ENCODE data around the gene DOCK4.

DOCK4 gene

DNA sequence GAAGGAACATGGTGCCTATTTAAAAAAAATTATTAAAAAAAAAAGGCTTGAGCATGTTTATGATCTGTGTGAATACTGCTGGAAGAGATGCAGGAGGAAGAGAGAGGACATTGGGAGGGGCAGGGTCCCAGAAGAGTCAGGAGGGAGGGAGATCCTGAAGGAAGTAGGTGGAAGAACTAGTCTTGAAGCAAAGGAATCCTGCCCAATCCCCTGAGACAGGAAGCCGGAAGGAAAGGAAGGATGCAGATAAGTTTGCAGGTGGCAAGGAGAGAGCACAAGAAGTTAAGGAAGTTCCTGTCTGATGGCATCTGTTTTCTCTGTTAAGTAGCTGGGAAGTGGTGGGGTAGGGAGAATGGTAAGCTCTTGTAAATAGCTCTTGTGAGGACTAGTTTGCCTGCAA is 318.5 kb downstream of the DOCK4 start:
- no peak overlapping the region for H3K4me3 ChIP-seq (ENCODE audit: low read depth, low read length)
- DNase-seq (ENCODE audit: low read depth): no peak
- TF ChIP-seq, protein P1, sequence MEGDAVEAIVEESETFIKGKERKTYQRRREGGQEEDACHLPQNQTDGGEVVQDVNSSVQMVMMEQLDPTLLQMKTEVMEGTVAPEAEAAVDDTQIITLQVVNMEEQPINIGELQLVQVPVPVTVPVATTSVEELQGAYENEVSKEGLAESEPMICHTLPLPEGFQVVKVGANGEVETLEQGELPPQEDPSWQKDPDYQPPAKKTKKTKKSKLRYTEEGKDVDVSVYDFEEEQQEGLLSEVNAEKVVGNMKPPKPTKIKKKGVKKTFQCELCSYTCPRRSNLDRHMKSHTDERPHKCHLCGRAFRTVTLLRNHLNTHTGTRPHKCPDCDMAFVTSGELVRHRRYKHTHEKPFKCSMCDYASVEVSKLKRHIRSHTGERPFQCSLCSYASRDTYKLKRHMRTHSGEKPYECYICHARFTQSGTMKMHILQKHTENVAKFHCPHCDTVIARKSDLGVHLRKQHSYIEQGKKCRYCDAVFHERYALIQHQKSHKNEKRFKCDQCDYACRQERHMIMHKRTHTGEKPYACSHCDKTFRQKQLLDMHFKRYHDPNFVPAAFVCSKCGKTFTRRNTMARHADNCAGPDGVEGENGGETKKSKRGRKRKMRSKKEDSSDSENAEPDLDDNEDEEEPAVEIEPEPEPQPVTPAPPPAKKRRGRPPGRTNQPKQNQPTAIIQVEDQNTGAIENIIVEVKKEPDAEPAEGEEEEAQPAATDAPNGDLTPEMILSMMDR (IDR thresholded peaks at IDR 0.05; ENCODE audit: insufficient read depth, low read depth, low read length, missing control alignments): no peak

DNA sequence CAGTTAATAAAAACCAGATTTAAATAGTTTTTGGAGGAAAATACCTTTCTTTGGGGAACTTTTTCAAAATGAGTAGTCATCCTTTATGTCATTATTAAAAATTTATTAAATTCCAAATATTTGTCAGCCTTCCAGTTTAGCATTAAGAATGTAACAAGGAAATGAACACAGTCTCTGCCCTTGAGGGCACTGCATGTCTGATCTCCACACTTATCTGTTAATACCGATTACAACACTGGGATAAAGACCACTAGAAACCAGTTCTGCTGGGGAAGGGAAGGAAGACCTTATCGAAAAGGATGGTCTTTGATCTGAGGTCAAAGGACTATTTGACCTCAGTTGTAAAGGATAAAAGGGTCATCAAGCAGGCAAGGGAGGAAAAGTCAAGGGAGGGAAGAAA is 320.0 kb downstream of the DOCK4 start:
- no peak for DNase-seq (ENCODE audit: low read depth)
- TF ChIP-seq, protein P1 (IDR thresholded peaks at IDR 0.05; ENCODE audit: insufficient read depth, low read depth, low read length, missing control alignments): no peak
- no peak overlapping the region for H3K4me3 ChIP-seq (ENCODE audit: low read depth, low read length)

DNA sequence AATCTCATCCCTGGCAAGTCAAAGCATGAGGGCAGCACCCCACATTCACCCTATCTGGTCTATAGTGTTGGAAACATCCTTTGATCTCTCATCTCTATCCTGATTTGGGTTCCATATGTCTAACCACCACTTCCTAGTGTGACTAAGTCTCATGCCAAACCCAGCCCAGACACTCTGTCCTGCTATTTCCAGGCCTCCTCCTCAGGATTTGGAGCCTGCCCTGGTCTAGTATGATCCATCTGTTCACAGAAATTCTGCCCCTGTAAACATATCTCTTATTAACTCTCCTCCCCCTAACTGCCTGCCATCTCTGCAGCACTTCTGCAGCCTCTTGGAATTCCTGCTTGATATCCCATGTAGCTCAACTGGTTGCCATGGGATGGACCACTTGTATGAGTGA is 323.0 kb downstream of the DOCK4 start:
- DNase-seq (ENCODE audit: low read depth): no peak
- H3K4me3 ChIP-seq (ENCODE audit: low read depth, low read length): no peak overlapping the region
- TF ChIP-seq, protein P1 (IDR thresholded peaks at IDR 0.05; ENCODE audit: insufficient read depth, low read depth, low read length, missing control alignments): no peak

DNA sequence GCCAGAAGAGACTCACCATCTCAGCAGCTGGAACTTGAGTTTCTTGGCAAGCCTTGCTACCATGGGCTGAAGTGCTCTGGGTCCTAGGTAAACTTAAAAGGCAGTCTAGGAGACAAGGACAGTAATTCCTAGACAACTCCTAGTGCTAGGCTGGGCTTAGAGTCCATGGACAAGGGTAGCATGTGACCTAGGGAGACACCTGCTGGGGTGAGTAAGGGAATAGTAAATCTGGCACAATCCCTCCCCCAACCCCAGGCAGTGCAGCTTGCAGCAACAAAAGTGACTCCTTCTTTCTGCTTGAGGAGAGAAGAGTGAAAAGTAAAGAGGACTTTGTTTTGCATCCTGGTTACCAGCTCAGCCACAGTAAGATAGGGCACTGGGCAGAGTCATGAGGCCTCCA is 327.4 kb downstream of the DOCK4 start:
- TF ChIP-seq, protein P1 (IDR thresholded peaks at IDR 0.05; ENCODE audit: insufficient read depth, low read depth, low read length, missing control alignments): no peak

DNA sequence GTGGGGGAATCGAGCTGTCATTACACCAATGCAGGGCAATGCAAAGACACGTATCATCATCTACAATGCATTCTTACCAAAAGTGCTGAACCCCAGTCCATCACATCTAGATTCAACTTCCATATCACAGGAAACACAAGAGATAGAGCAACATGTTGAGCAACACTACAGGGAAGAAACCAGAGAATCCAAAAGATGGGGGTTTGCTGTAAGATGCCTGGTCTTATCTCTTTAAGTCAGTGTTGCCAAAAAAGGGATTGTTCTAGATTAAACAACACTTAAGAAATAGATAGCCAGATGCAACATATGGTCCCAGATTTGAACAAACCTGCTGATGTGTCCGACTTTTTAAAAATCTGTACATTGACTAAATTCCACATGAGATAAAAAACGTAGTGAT is 328.3 kb downstream of the DOCK4 start:
- no peak overlapping the region for H3K4me3 ChIP-seq (ENCODE audit: low read depth, low read length)
- no peak for DNase-seq (ENCODE audit: low read depth)
- TF ChIP-seq, protein P1 (IDR thresholded peaks at IDR 0.05; ENCODE audit: insufficient read depth, low read depth, low read length, missing control alignments): no peak

More for the DNA sequence above, 327.4 kb downstream of the DOCK4 start:
- H3K4me3 ChIP-seq (ENCODE audit: low read depth, low read length): no peak overlapping the region
- DNase-seq (ENCODE audit: low read depth): no peak

DNA sequence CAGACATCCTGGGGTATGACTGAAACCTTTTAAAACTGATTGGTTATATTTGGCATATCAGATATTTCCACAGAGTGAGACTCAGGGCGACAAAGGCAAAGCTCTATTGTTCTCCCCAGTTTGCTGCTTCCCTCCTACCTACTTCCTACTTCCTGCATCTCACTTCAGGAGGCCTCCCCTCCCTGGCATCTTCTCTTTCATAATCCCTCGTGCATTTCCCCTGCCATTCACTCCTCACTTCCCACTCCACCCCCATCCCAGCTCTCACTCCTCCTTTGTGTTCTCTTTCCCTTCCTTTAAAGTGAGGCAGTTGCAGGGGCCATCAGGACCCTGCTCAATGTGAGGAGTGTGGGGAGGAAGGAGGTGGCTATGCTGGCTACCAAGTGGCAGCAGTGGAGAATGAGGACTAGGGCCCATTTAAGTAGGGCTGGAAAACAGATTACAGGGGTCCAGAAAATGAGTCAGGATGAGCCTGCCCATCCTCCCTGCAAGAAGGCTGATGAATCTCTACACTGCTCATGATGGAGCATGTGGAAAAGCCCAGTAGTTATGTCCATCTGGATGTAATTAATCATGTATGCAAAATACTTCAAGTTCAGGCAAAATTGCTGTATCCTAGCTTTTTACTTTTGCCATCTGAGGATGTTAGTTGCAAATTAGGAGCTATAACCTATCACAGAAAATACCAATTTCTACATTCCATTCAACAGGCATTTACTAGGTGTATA is 332.1 kb downstream of the DOCK4 start:
- TF ChIP-seq, protein P1 (IDR thresholded peaks at IDR 0.05; ENCODE audit: insufficient read depth, low read depth, low read length, missing control alignments): no peak
- no peak overlapping the region for H3K4me3 ChIP-seq (ENCODE audit: low read depth, low read length)
- DNase-seq (ENCODE audit: low read depth): no peak

DNA sequence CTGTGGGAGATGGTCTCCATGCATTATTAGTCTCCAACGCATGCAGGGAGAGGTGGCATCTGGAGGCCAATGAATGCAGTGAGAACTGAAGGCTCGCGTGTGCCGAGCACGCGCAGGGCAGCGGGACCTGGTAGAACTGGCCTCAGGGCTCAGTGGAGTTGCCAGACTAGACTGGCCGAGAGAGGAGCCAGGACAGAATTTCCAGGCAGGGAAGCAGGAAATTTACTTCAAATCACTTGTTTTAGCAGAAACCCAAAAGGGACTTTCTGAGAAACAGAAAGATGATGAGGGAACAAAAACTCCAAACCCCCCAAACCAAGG is 332.9 kb downstream of the DOCK4 start:
- TF ChIP-seq, protein P1 (IDR thresholded peaks at IDR 0.05; ENCODE audit: insufficient read depth, low read depth, low read length, missing control alignments): no peak
- DNase-seq (ENCODE audit: low read depth): no peak
- H3K4me3 ChIP-seq (ENCODE audit: low read depth, low read length): no peak overlapping the region
